Activated CD8-positive, alpha-beta memory T cell treated with anti-CD3 and anti-CD28 coated beads for 36 hours (primary cell): ENCODE data around the gene IL17RA. TPM values are rescaled to one million over a fixed set of nuclear protein-coding genes. Genes with fewer than 3 reads are reported as not detected.
"Not testable (repeated sequence)": the region's sequence is repeated elsewhere in the genome, so short reads cannot be mapped to it uniquely, and the experiment has no call there.

Experiments
- CTCF ChIA-PET: fragments of 350-600 bp; sonication (Branson Sonifier 250); formaldehyde crosslinking; loops from one replicate; lab custom pipeline; 2021; ENCODE audit warnings: antibody characterized with exemption; lab: Charles Lee
- POLR2A ChIA-PET: fragments of 350-600 bp; sonication (Branson Sonifier 250); formaldehyde crosslinking; loops from one replicate; lab custom pipeline; 2021; ENCODE audit warnings: antibody characterized with exemption; lab: Charles Lee
- total RNA-seq, 2 experiments: library from RNA; stranded (reverse); gene quantifications; one replicate each; pipeline ENCODE4 v1.2.3, GENCODE V29; 2021

The IL17RA gene
- total RNA-seq, 2 experiments from 2014 or later = 18.7 to 20.4 TPM

DNA sequence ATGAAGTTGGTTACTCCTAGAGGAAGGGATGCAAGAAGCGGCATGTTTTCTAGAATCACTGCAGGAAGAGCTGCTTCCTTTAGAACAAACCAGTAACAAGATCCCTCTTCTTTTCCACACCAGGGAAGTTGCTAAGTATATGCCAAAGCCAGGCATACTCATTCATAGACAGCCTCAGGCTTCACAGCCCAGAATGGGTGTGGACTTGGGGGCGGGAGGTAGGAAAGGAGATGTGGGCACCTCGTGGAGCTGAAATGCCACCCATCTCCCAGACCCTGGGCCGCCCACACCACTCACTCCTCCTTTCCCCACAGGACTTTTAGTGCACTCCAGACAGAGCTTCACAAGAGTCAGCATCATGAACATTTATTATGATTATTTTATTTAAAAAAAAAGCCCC, 52.4 kb downstream of the IL17RA start:
- ChIA-PET CTCF (no interaction called here), POLR2A (no interaction called here)

- CTCF ChIA-PET = no interaction called here
- POLR2A ChIA-PET = no interaction called here
Measured at GRCh38 chr22:17137861-17138425, 53.1 kb downstream of the IL17RA start.

DNA sequence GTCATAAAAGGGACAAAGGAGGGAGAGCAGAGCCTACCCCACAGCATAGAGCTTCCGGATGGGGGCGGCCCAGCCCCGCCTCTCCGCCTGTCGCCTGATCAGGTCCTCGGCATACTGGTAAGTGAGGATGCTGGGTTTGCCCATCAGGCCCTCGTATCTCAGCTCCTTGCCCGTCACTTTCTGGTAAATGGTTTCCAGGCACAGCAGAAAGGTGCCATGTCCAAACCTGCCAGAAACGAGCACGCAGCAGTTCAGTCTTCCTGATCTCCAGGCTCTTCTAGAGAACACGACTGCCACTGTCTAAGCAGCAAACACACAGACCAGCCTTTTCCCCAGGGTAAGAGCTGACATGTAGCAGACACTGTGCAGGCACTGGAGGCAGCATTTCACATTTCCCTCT, 53.7 kb downstream of the IL17RA start:
- ChIA-PET POLR2A (no interaction called here), CTCF (no interaction called here)

DNA sequence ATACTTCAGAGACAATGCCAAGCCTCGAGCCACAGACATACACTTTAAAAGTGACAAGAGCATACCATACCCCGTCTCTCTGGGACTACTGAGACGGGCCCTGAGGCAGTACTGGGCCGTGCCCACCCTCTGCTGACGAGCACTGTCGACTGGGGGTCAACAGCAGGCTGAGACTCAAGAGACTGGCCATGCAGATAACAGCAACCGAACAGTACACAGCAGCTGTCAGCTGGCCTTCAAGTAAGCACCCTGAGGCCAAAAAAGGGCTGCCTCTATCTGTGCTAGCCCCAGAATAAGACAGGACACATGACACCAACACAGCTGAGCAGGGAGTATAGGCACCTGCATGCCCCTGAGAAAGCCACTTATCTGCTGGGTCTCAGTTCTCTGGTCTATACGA, 55.2 kb downstream of the IL17RA start:
- ChIA-PET CTCF (no interaction called here), POLR2A (no interaction called here)

DNA sequence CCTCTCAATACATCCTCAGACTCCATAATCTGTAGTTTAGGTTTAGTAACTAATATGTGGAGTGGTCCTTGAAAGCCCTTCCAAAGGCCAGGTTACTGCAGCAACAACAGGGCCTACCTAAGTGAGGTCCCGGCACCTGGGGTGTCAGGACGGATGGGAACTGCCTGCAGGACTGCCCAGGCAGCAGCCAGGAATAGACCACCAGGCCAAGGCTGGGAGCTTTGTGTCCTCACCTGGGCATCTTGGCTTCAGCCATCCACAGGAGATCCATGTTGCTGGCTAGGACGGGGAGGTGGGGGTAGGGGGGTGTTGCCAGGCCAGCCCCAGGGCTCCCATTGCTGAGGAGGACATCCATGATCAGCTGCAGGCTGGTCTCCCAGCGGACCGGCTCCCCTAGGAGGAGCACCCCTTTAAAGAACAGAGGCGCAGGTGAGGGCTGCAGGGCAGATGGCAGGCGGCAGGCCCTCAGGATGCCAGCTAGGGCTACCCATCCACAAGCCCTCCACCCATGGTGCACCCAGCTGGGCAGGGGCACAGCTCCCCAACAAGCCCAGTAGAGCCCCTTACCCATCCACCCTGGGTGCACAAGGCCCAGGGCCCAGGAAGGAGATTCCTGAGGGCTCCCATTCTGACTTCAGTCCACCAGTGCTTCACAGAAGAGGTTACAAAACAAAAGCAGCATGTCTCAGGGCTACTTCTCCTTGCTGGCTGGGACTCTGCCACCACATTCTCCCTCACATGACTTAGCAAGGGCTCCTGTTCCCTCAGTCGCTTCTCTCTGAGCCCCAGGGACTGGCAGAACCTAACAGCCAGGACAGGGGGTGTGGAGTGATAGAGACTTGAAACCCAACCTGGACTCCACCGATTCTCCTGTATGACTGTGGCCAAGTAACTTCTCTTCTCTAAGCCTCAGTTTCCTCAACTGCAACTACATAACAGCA, 56.3 kb downstream of the IL17RA start:
- CTCF ChIA-PET = interaction anchor here (0.7 kb wide), 1 partner anchor 8 kb away, joined by 3 read pairs; no protein-coding TSS in a partner anchor
- POLR2A ChIA-PET = no interaction called here

DNA sequence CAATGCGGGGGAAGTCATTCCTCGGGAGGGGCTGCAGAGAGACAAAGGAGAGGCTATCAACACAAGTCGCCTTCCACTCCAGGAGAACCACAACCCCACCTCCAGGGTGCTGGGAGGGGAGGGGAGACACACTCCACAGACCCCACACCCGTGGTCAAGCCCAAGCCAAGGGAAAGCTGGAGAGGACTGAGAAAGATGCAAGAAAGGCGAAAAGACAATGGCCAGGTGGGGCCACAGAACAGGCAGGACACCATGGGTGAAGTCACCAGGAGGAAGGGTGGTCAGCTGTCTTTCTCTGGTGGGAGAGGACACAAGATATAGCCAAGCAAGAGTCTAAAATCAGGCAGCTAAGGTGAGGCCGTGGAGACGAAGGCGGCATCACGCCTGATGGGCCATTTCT, 58.3 kb downstream of the IL17RA start:
- ChIA-PET POLR2A (no interaction called here), CTCF (no interaction called here)

GRCh38 chr22:17143826-17144225, 59.0 kb downstream of the IL17RA start:
- ChIA-PET POLR2A (no interaction called here), CTCF (no interaction called here)

GRCh38 chr22:17145021-17145680, 60.4 kb downstream of the IL17RA start:
- CTCF ChIA-PET = no interaction called here
- POLR2A ChIA-PET = no interaction called here

DNA sequence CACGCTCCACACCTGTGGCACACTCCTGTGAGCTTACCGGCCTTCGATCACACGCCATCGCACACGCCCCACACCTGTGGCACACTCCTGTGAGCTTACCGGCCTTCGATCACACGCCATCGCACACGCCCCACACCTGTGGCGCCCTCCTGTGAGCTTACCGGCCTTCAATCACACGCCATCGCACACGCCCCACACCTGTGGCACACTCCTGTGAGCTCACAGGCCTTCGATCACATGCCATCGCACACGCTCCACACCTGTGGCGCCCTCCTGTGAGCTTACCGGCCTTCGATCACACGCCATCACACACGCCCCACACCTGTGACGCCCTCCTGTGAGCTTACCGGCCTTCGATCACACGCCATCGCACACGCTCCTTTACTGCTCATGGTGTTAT, 62.7 kb downstream of the IL17RA start:
- CTCF ChIA-PET = not testable (repeated sequence)

GRCh38 chr22:17149076-17149815, 64.4 kb downstream of the IL17RA start:
- POLR2A ChIA-PET = no interaction called here
- CTCF ChIA-PET = interaction anchor here (1.0 kb wide), 1 partner anchor 8 kb away, joined by 3 read pairs; no protein-coding TSS in a partner anchor

More for the DNA sequence above, 62.7 kb downstream of the IL17RA start:
- POLR2A ChIA-PET = not testable (repeated sequence)

DNA sequence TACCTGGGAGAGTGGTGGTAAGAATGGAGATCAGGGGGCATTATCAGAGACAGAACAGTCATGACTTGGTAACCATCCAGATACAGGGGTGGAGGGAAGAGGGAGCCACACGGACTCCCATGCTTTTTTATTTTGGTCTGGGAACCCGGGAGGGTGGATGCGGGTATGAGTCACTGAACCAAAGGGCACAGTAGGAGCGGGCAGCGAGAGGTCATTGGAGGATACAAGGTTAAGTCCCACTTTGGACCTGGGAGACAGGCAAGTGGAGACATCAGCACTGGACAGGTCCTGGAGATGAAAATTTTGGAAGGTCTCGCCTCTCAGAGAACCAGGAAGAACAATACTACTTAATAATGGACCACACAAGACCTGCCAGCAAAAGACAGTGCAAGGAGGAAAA, 67.5 kb downstream of the IL17RA start:
- ChIA-PET CTCF (no interaction called here), POLR2A (no interaction called here)

DNA sequence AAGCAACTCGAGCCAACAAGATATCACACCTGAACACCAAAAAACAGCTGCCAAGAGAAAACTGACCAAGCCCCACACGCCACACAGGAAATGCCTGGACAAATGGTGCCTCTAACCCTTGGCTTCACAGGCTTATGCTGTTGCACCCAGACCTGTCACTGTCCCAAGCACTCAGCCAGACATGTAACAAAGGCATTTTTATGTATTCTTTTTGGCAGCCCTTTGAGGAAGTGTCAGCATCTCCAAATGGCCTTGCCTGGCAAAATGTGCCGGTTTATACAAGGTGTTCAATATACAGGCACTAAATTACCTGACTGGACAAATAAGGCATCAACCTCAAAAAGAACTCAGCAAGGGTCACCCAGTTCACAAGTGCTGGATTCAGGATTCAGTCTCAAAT, 68.2 kb downstream of the IL17RA start:
- ChIA-PET POLR2A (no interaction called here), CTCF (no interaction called here)

DNA sequence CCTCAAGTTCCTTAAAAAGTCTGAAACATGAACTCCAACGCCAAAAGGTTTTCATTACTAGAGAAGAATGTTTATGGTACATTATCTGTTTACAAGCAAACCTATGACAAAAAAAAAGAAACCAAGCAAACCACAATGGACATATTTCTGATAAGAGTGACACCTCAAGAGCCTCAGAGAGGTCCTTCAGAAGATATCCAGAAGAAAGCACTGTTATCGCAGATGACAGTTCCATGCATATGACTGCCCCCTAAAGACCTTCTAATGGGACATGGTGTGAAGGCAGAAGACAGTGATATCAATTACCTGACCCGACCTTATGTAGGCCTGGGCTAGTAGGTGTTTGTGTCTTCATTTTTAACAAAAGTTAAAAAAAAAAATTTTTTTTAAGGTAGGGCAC, 71.1 kb downstream of the IL17RA start:
- CTCF ChIA-PET = interaction anchor here (0.6 to 6.9 kb wide), 2 partner anchors 16 to 38 kb away, joined by 3 to 35 read pairs; no protein-coding TSS in a partner anchor
- POLR2A ChIA-PET = no interaction called here

DNA sequence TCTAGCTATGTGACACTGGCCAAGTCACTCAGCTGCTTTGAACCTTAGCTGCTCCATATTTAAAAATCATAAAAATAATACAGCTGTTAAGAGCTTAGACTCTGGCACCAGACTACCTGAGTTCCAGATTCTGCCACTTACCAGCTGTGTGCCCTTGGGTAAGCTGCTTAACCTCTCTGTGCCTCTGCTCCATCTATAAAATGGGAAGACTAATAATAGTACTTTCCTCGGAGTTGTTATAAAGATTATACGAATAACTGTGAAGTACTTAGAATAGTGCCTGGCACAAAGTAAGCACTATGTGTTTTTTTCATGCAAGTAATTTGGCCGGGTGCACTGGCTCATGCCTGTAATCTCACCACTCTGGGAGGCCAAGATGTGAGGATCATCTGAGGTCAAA, 72.9 kb downstream of the IL17RA start:
- POLR2A ChIA-PET = interaction anchor here (0.7 to 2.6 kb wide), 4 partner anchors 14 to 89 kb away, joined by 3 to 10 read pairs (median 5); no protein-coding TSS in a partner anchor

DNA sequence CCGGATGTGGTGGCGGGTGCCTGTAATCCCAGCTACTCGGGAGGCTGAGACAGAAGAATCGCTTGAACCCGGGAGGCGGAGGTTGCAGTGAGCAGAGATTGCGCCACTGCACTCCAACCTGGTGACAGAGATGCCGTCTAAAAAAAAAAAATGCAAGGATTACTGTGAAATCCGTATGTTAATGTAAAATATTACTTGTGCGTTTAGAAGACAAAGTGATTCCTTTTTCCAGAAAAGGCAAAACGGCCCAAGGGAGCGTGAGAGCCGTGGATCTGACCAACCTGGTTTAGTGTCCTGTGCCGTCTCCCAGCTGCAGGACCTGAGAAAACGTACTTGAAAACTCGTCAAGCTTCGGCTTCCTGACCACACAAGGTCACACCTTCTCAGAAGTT, 73.4 kb downstream of the IL17RA start:
- ChIA-PET POLR2A (interaction anchor here (0.7 to 2.6 kb wide), 4 partner anchors 14 to 89 kb away, joined by 3 to 10 read pairs (median 5); no protein-coding TSS in a partner anchor), CTCF (interaction anchor here (6.9 kb wide), 1 partner anchor 14 kb away, joined by 35 read pairs; no protein-coding TSS in a partner anchor)

More for the DNA sequence above, 72.9 kb downstream of the IL17RA start:
- CTCF ChIA-PET = interaction anchor here (6.9 kb wide), 1 partner anchor 14 kb away, joined by 35 read pairs; no protein-coding TSS in a partner anchor

GRCh38 chr22:17158568-17159503, 74.0 kb downstream of the IL17RA start, which contains the start of gene HDHD5:
HDHD5 (minus strand) TSS chr22:17159277; CDS start chr22:17159251, 26 bp downstream.
- POLR2A ChIA-PET = interaction anchor here (0.7 to 2.6 kb wide), 6 partner anchors 13 to 460 kb away, joined by 3 to 10 read pairs (median 4); no protein-coding TSS in a partner anchor

GRCh38 chr22:17159504-17159951, 74.7 kb downstream of the IL17RA start:
- CTCF ChIA-PET = interaction anchor here (0.7 to 6.9 kb wide), 3 partner anchors 12 to 212 kb away, joined by 3 to 35 read pairs (median 3); no protein-coding TSS in a partner anchor
- POLR2A ChIA-PET = interaction anchor here (0.7 to 2.6 kb wide), 3 partner anchors 12 to 460 kb away, joined by 3 to 10 read pairs (median 4); no protein-coding TSS in a partner anchor

More at GRCh38 chr22:17158568-17159503, 74.0 kb downstream of the IL17RA start, which contains the start of gene HDHD5:
- CTCF ChIA-PET = interaction anchor here (0.7 to 6.9 kb wide), 3 partner anchors 13 to 211 kb away, joined by 3 to 35 read pairs (median 3); no protein-coding TSS in a partner anchor
